VCaP (cell line): ENCODE data around the gene AUTS2.

Experiments used
- H3K27ac ChIP-seq: fragments of 450-650 bp; 2 replicates; pipeline ENCODE4 v1.5.1; 2017
- TF ChIP-seq, protein P1 (sequence below): fragments of 450-650 bp; conservative IDR thresholded peaks from 2 replicates; pipeline ENCODE4 v1.5.1; 2017; ENCODE audit warnings: mild to moderate bottlenecking, moderate library complexity

Gene AUTS2

DNA sequence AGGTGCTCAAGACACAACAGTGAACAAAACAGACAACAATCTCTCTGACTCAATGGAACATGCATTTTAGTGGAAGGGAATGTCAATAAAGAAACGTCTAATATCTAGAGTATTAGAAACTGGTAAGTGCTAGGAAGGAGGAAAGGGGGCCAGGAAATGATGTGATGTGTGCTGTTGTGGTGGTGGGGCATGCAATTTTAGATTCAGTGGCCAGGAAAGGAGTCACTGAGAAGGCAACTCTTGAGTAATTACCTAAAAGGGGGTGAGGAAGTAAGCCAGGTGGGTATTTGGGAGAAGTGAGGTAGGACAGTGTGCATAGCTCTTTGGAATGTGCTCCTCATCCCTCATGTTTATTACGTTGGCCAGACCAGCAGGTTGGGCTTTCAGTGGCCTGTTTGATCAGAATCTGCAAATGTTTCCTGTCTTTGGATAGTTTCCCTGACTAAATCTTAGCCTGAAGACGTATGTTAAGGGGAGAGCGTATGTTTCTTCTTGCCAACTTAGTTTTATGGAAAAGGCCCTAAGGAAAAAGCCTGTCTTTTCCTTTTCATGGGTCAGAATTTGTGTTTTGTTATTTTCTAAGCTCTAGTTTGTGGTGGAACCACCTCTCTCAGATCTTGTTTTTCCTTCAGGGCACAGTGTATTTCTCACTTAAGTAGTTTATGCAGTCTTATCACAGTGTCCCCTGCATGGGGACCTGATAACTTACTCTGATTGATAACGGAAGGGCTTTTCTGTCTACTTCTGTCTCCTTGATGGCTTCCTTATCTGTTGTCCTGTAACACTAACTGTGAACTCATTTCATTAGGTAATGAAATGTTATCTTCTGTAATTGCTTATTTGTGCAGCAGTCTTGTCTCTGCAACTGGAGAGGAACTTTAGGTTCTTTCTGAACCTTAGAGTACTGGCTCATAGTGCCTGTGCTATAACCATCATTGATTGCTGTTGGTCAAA lies 203.7 kb downstream of the AUTS2 start:
- peak overlapping the region; percentile 8; the same call in 1 of the 2 replicates for H3K27ac ChIP-seq
- TF ChIP-seq, protein P1, sequence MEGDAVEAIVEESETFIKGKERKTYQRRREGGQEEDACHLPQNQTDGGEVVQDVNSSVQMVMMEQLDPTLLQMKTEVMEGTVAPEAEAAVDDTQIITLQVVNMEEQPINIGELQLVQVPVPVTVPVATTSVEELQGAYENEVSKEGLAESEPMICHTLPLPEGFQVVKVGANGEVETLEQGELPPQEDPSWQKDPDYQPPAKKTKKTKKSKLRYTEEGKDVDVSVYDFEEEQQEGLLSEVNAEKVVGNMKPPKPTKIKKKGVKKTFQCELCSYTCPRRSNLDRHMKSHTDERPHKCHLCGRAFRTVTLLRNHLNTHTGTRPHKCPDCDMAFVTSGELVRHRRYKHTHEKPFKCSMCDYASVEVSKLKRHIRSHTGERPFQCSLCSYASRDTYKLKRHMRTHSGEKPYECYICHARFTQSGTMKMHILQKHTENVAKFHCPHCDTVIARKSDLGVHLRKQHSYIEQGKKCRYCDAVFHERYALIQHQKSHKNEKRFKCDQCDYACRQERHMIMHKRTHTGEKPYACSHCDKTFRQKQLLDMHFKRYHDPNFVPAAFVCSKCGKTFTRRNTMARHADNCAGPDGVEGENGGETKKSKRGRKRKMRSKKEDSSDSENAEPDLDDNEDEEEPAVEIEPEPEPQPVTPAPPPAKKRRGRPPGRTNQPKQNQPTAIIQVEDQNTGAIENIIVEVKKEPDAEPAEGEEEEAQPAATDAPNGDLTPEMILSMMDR, result no peak

- TF ChIP-seq, protein P1, result no peak
- no peak overlapping the region for H3K27ac ChIP-seq
Measured at GRCh38 chr7:69803699-69804516, 205.6 kb downstream of the AUTS2 start.

DNA sequence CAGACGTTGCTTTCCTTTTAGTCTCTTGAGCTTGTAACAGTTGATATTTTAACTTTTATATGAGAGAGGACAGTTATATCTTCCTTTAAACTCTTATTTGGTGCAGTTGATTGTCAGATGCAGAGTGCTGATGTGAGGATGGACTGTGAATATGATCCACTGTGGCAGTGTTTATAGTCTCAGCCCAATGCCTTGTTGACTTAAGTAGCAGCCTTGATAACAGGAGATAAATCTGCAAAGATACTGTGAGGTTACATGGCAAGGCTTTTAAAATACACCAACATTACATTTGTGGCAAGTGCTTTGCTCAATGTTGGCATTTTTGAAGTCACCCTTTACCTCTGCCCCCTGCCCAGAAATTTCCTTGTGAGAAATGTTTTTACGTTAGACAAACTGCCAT lies 206.7 kb downstream of the AUTS2 start:
- TF ChIP-seq, protein P1, result no peak
- peak overlapping the region; percentile 1; the same call in 1 of the 2 replicates for H3K27ac ChIP-seq

DNA sequence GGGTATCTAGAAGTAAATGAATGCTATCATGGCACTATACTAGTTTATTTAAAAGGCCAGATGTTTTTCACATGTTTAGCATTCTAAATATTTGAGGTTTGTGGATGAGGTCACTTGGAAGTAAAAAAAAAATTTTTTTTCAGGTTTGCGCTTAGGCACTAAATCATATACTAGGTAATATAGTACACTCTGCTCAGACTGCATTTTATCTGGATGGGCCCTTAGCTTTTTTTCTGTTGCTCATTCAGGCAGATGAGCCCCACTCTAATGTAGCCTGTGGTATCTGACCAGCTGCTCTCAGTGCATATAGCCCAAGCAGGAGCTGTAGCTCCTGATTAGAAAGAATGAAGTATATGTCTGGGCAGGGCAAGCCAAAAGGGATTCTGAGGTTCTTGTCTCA lies 210.1 kb downstream of the AUTS2 start:
- TF ChIP-seq, protein P1, result no peak
- no peak overlapping the region for H3K27ac ChIP-seq

GRCh38 chr7:69811476-69812308 lies 213.4 kb downstream of the AUTS2 start:
- H3K27ac ChIP-seq, result no peak overlapping the region
- TF ChIP-seq, protein P1, result no peak

DNA sequence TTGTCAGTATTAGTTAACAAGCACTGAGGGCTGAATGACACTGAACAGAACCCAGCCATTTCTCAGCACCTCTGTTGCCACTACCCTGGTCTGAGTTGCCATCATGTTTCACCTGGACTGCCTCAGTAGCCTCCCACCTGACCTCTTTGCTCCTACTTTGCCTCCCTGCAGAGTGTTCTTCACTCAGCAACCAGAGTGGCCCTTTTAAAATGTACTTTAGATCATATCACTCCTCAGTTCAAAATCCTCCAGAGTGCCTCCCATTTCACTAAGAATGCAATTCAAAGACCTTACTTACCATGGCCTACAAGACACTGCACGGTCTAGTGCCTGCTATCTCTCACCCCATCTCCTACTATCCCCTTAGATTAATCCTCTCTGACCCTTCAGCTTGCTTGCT lies 214.5 kb downstream of the AUTS2 start:
- TF ChIP-seq, protein P1, result no peak
- no peak overlapping the region for H3K27ac ChIP-seq
